NCI-H345 treated with DMSO at 0.1 percent for 48 hours (cell line): Measurements from ENCODE around the gene BTN3A1.
"Not testable (repeated sequence)": the region's sequence is repeated elsewhere in the genome, so short reads cannot be mapped to it uniquely, and the experiment has no call there.

Experiments used
- DNase-seq: peaks from one replicate; lab custom pipeline; 2025; ENCODE audit not compliant: unreplicated experiment; lab: John Stamatoyannopoulos, UW

Gene BTN3A1

GRCh38 chr6:26401987-26402658, at the start of gene BTN3A1:
TSS of gene BTN3A1 (plus strand) at chr6:26402275. CDS start at chr6:26405564, 3,289 bp downstream.
- DNase-seq: peak; percentile 96

- no peak for DNase-seq
These were observed 49.8 kb upstream of the BTN3A1 start for GRCh38 chr6:26352315-26352714.

- no peak for DNase-seq
These were observed 47.9 kb upstream of the BTN3A1 start for GRCh38 chr6:26354162-26354561.

GRCh38 chr6:26355366-26355765, 46.7 kb upstream of the BTN3A1 start:
- DNase-seq: no peak

- not testable (repeated sequence) for DNase-seq
These were observed 44.5 kb upstream of the BTN3A1 start for GRCh38 chr6:26357543-26357942.

GRCh38 chr6:26358511-26358981, 43.5 kb upstream of the BTN3A1 start:
- no peak for DNase-seq

GRCh38 chr6:26359765-26360164, 42.3 kb upstream of the BTN3A1 start:
- DNase-seq: no peak

GRCh38 chr6:26360451-26361416, 41.3 kb upstream of the BTN3A1 start:
- DNase-seq: no peak

GRCh38 chr6:26361544-26361943, 40.5 kb upstream of the BTN3A1 start:
- DNase-seq: no peak

- no peak for DNase-seq
These were observed 39.8 kb upstream of the BTN3A1 start for GRCh38 chr6:26362093-26362835.

GRCh38 chr6:26362836-26363220, 39.2 kb upstream of the BTN3A1 start:
- DNase-seq: no peak

- peak; percentile 62 for DNase-seq
These were observed 38.0 kb upstream of the BTN3A1 start for GRCh38 chr6:26363882-26364701.

- no peak for DNase-seq
These were observed 36.5 kb upstream of the BTN3A1 start for GRCh38 chr6:26365633-26365995.

GRCh38 chr6:26366504-26366903, 35.6 kb upstream of the BTN3A1 start:
- DNase-seq: no peak

GRCh38 chr6:26367114-26367513, 35.0 kb upstream of the BTN3A1 start:
- no peak for DNase-seq

- not testable (repeated sequence) for DNase-seq
These were observed 30.3 kb upstream of the BTN3A1 start for GRCh38 chr6:26371813-26372212.

- DNase-seq: no peak
These were observed 29.5 kb upstream of the BTN3A1 start for GRCh38 chr6:26372308-26373144.

- DNase-seq: no peak
These were observed 26.8 kb upstream of the BTN3A1 start for GRCh38 chr6:26375270-26375669.

- DNase-seq: no peak
These were observed 24.4 kb upstream of the BTN3A1 start for GRCh38 chr6:26377719-26378118.

- DNase-seq: not testable (repeated sequence)
These were observed 23.9 kb upstream of the BTN3A1 start for GRCh38 chr6:26378143-26378542.
